ENCODE results near the gene SCN3A. TPM values are rescaled to one million over a fixed set of nuclear protein-coding genes. Genes with fewer than 3 reads are reported as not detected.

The SCN3A gene
- polyA plus RNA-seq (2012; ENCODE audit: insufficient read depth, insufficient read length) = 0.27 TPM

- peak; percentile 88 for DNase-seq (ENCODE audit: low read depth, low spot score)
- H3K4me3 ChIP-seq (ENCODE audit: low read length) = peak within 1 kb of the TSS; percentile 49
Observed at GRCh38 chr2:165203689-165204559, at the start of gene SCN3A. Gene SCN3A (minus strand): TSS chr2:165204050. CDS start chr2:165176394, 27,656 bp downstream.

GRCh38 chr2:165253178-165253577 is 49.3 kb upstream of the SCN3A start:
- no peak for DNase-seq (ENCODE audit: low read depth, low spot score)
- no peak overlapping the region for H3K4me3 ChIP-seq (ENCODE audit: low read length)

- DNase-seq (ENCODE audit: low read depth, low spot score) = no peak
Observed at GRCh38 chr2:165251366-165251765, 47.5 kb upstream of the SCN3A start.

GRCh38 chr2:165248238-165248637 is 44.4 kb upstream of the SCN3A start:
- no peak for DNase-seq (ENCODE audit: low read depth, low spot score)
- H3K4me3 ChIP-seq (ENCODE audit: low read length) = no peak overlapping the region

More at GRCh38 chr2:165251366-165251765, 47.5 kb upstream of the SCN3A start:
- H3K4me3 ChIP-seq (ENCODE audit: low read length) = no peak overlapping the region

- no peak for DNase-seq (ENCODE audit: low read depth, low spot score)
- H3K4me3 ChIP-seq (ENCODE audit: low read length) = no peak overlapping the region
Observed at GRCh38 chr2:165245081-165245793, 41.4 kb upstream of the SCN3A start.

- no peak overlapping the region for H3K4me3 ChIP-seq (ENCODE audit: low read length)
- no peak for DNase-seq (ENCODE audit: low read depth, low spot score)
Observed at GRCh38 chr2:165240916-165241315, 37.1 kb upstream of the SCN3A start.

GRCh38 chr2:165239856-165240515 is 36.1 kb upstream of the SCN3A start:
- no peak for DNase-seq (ENCODE audit: low read depth, low spot score)
- H3K4me3 ChIP-seq (ENCODE audit: low read length) = no peak overlapping the region

GRCh38 chr2:165239230-165239629 is 35.4 kb upstream of the SCN3A start, which contains the start of gene SCN2A:
Gene SCN2A (plus strand): TSS chr2:165239414. CDS start chr2:165295824, 56,410 bp downstream.
- peak; percentile 77 for DNase-seq (ENCODE audit: low read depth, low spot score)
- no peak within 1 kb of the TSS for H3K4me3 ChIP-seq (ENCODE audit: low read length)

GRCh38 chr2:165238295-165238694 is 34.4 kb upstream of the SCN3A start:
- DNase-seq (ENCODE audit: low read depth, low spot score) = peak; percentile 28
- no peak overlapping the region for H3K4me3 ChIP-seq (ENCODE audit: low read length)

- H3K4me3 ChIP-seq (ENCODE audit: low read length) = no peak overlapping the region
- DNase-seq (ENCODE audit: low read depth, low spot score) = no peak
Observed at GRCh38 chr2:165237056-165237455, 33.2 kb upstream of the SCN3A start.

- no peak overlapping the region for H3K4me3 ChIP-seq (ENCODE audit: low read length)
- no peak for DNase-seq (ENCODE audit: low read depth, low spot score)
Observed at GRCh38 chr2:165227571-165227970, 23.7 kb upstream of the SCN3A start.

GRCh38 chr2:165224941-165225340 is 21.1 kb upstream of the SCN3A start:
- DNase-seq (ENCODE audit: low read depth, low spot score) = no peak
- H3K4me3 ChIP-seq (ENCODE audit: low read length) = no peak overlapping the region

GRCh38 chr2:165219481-165219880 is 15.6 kb upstream of the SCN3A start:
- no peak overlapping the region for H3K4me3 ChIP-seq (ENCODE audit: low read length)
- DNase-seq (ENCODE audit: low read depth, low spot score) = no peak

- no peak for DNase-seq (ENCODE audit: low read depth, low spot score)
- no peak overlapping the region for H3K4me3 ChIP-seq (ENCODE audit: low read length)
Observed at GRCh38 chr2:165214093-165214492, 10.2 kb upstream of the SCN3A start.

GRCh38 chr2:165208094-165208493 is 4.2 kb upstream of the SCN3A start:
- no peak for DNase-seq (ENCODE audit: low read depth, low spot score)
- H3K4me3 ChIP-seq (ENCODE audit: low read length) = no peak overlapping the region

- no peak overlapping the region for H3K4me3 ChIP-seq (ENCODE audit: low read length)
- DNase-seq (ENCODE audit: low read depth, low spot score) = no peak
Observed at GRCh38 chr2:165205865-165206264, 2.0 kb upstream of the SCN3A start.

GRCh38 chr2:165202239-165202638 is 1.6 kb downstream of the SCN3A start:
- DNase-seq (ENCODE audit: low read depth, low spot score) = no peak
- H3K4me3 ChIP-seq (ENCODE audit: low read length) = no peak overlapping the region

GRCh38 chr2:165198181-165198580 is 5.7 kb downstream of the SCN3A start:
- no peak for DNase-seq (ENCODE audit: low read depth, low spot score)
- H3K4me3 ChIP-seq (ENCODE audit: low read length) = no peak overlapping the region

- no peak for DNase-seq (ENCODE audit: low read depth, low spot score)
- no peak overlapping the region for H3K4me3 ChIP-seq (ENCODE audit: low read length)
Observed at GRCh38 chr2:165197346-165197745, 6.5 kb downstream of the SCN3A start.

GRCh38 chr2:165196411-165196810 is 7.4 kb downstream of the SCN3A start:
- no peak for DNase-seq (ENCODE audit: low read depth, low spot score)
- no peak overlapping the region for H3K4me3 ChIP-seq (ENCODE audit: low read length)

Measured in Jurkat, Clone E6-1 (cell line).